ENCODE data around the gene MYO16. TPM values are rescaled to one million over a fixed set of nuclear protein-coding genes. Genes with fewer than 3 reads are reported as not detected.

Gene MYO16
- total RNA-seq, 1 experiment from 2014 or later: 0.49 TPM

DNA sequence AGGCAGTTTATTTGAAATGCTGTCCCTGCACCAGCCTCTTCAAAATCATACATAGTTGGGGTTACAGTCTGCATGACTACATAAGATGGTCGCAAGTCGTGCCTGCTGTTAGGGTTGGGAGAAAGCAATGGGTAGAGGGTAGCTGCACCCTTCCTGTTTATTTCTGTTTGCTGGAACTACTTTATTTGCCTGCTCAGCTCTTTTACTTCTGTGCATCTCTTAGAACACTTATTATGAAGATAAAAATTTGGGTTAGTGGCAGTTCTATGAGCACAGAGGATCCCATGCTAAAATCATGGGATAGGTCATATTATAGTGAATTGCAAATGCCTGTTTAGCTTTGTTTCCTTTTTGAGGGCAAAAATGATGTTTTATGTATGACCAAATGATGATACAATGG, 160.1 kb downstream of the MYO16 start:
- CTCF ChIA-PET: no interaction called here
- no peak overlapping the region for H3K27ac ChIP-seq (ENCODE audit: low read depth, low read length, poor library complexity, severe bottlenecking)
- no peaks in the 10 kb centered on the region for H3K27me3 ChIP-seq (replicated peaks; ENCODE audit: insufficient read depth, low read depth, low read length, poor library complexity)
- BruUV-seq (replicated peaks): no TSS peak
- H3K9me3 ChIP-seq (ENCODE audit: low read depth, low read length, poor library complexity, severe bottlenecking): no peaks in the 10 kb centered on the region
- TF ChIP-seq EZH2 (IDR thresholded peaks at IDR 0.05; ENCODE audit: borderline replicate concordance, low read depth, low read length, poor library complexity, severe bottlenecking): no peak
- TF ChIP-seq, protein P1, sequence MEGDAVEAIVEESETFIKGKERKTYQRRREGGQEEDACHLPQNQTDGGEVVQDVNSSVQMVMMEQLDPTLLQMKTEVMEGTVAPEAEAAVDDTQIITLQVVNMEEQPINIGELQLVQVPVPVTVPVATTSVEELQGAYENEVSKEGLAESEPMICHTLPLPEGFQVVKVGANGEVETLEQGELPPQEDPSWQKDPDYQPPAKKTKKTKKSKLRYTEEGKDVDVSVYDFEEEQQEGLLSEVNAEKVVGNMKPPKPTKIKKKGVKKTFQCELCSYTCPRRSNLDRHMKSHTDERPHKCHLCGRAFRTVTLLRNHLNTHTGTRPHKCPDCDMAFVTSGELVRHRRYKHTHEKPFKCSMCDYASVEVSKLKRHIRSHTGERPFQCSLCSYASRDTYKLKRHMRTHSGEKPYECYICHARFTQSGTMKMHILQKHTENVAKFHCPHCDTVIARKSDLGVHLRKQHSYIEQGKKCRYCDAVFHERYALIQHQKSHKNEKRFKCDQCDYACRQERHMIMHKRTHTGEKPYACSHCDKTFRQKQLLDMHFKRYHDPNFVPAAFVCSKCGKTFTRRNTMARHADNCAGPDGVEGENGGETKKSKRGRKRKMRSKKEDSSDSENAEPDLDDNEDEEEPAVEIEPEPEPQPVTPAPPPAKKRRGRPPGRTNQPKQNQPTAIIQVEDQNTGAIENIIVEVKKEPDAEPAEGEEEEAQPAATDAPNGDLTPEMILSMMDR (conservative IDR thresholded peaks at IDR 0.05; ENCODE audit: low read depth, low read length): no peak
- intact Hi-C loops (cut with micrococcal nuclease; ENCODE audit: unreplicated experiment): no loop called here
- H3K4me3 ChIP-seq (ENCODE audit: low read depth, low read length, poor library complexity, severe bottlenecking): no peak overlapping the region
- no peaks in the 10 kb centered on the region for H3K4me1 ChIP-seq (ENCODE audit: insufficient read depth, low read length, poor library complexity, severe bottlenecking)
- POLR2A ChIA-PET (ENCODE audit: low non-redundant PET): no interaction called here
- H3K36me3 ChIP-seq (ENCODE audit: insufficient read depth, low read length, poor library complexity, severe bottlenecking): no peaks in the 10 kb centered on the region
- no peak for DNase-seq (ENCODE audit: low spot score)

DNA sequence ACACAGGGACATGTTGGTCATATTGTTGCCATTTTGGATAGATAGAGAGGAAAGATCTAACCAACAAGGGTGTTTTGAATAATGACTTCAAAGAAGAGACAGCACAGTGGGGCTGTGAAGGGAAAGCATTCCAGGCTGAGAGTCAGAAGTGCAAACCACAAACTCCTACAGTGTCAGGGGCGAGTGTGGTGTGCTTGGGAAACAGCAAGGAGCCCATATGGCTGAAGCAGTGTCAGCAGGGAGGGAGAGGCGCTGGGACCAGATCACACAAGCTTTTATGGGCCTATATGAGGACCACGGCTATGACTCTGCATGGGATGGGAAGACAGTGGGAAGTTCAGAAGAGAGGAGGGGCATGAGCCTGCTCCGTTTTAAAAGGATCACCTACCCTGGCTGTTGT, 166.4 kb downstream of the MYO16 start:
- CTCF ChIA-PET: no interaction called here
- no peak overlapping the region for H3K4me3 ChIP-seq (ENCODE audit: low read depth, low read length, poor library complexity, severe bottlenecking)
- no peak for TF ChIP-seq EZH2 (IDR thresholded peaks at IDR 0.05; ENCODE audit: borderline replicate concordance, low read depth, low read length, poor library complexity, severe bottlenecking)
- TF ChIP-seq, protein P1 (conservative IDR thresholded peaks at IDR 0.05; ENCODE audit: low read depth, low read length): no peak
- no TSS peak for BruUV-seq (replicated peaks)
- H3K27me3 ChIP-seq (replicated peaks; ENCODE audit: insufficient read depth, low read depth, low read length, poor library complexity): no peaks in the 10 kb centered on the region
- POLR2A ChIA-PET (ENCODE audit: low non-redundant PET): no interaction called here
- DNase-seq (ENCODE audit: low spot score): no peak
- no peaks in the 10 kb centered on the region for H3K4me1 ChIP-seq (ENCODE audit: insufficient read depth, low read length, poor library complexity, severe bottlenecking)
- intact Hi-C loops (cut with micrococcal nuclease; ENCODE audit: unreplicated experiment): no loop called here
- no peak overlapping the region for H3K27ac ChIP-seq (ENCODE audit: low read depth, low read length, poor library complexity, severe bottlenecking)
- H3K36me3 ChIP-seq (ENCODE audit: insufficient read depth, low read length, poor library complexity, severe bottlenecking): no peaks in the 10 kb centered on the region
- no peaks in the 10 kb centered on the region for H3K9me3 ChIP-seq (ENCODE audit: low read depth, low read length, poor library complexity, severe bottlenecking)

DNA sequence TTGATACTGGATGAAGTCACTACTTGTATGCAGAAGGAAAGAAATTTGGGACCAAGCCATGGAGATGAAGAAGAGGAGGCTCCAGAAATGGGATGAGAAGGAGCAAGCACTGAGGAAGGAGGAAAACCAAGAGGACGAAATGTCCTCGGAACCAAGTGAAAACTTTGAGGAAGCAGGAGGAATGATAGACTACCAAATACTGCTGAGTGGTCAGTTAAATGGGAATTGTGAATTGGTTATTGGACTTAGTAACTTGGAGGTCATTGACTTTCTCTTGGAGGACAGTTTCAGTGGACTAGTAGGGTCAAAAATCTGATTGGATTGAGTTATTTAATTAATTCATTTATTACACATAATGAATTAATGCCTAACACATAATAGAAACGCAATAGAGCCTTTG, 167.9 kb downstream of the MYO16 start:
- no peaks in the 10 kb centered on the region for H3K4me1 ChIP-seq (ENCODE audit: insufficient read depth, low read length, poor library complexity, severe bottlenecking)
- H3K27ac ChIP-seq (ENCODE audit: low read depth, low read length, poor library complexity, severe bottlenecking): no peak overlapping the region
- no peaks in the 10 kb centered on the region for H3K36me3 ChIP-seq (ENCODE audit: insufficient read depth, low read length, poor library complexity, severe bottlenecking)
- no peak overlapping the region for H3K4me3 ChIP-seq (ENCODE audit: low read depth, low read length, poor library complexity, severe bottlenecking)
- POLR2A ChIA-PET (ENCODE audit: low non-redundant PET): no interaction called here
- no peak for DNase-seq (ENCODE audit: low spot score)
- H3K9me3 ChIP-seq (ENCODE audit: low read depth, low read length, poor library complexity, severe bottlenecking): no peaks in the 10 kb centered on the region
- CTCF ChIA-PET: no interaction called here
- intact Hi-C loops (cut with micrococcal nuclease; ENCODE audit: unreplicated experiment): no loop called here
- TF ChIP-seq EZH2 (IDR thresholded peaks at IDR 0.05; ENCODE audit: borderline replicate concordance, low read depth, low read length, poor library complexity, severe bottlenecking): no peak
- TF ChIP-seq, protein P1 (conservative IDR thresholded peaks at IDR 0.05; ENCODE audit: low read depth, low read length): no peak
- BruUV-seq (replicated peaks): no TSS peak
- H3K27me3 ChIP-seq (replicated peaks; ENCODE audit: insufficient read depth, low read depth, low read length, poor library complexity): no peaks in the 10 kb centered on the region
